MM.1S (cell line): ENCODE measurements around the gene ANO10.

Experiments
- DNase-seq: peaks from one replicate; pipeline ENCODE4 v3.0.0-alpha.2; 2015
- H2AFZ ChIP-seq: fragments of 300-600 bp; sonication (generic); 2 replicates; pipeline ENCODE4 v1.6.0; 2016; ENCODE audit warnings: antibody characterized with exemption, low read length
- H3F3A ChIP-seq: fragments of 300-600 bp; sonication (generic); 2 replicates; pipeline ENCODE4 v1.6.1; 2016; ENCODE audit warnings: mild to moderate bottlenecking, antibody characterized with exemption, low read length, moderate library complexity, mixed read lengths; ENCODE audit not compliant: insufficient read depth
- H3K27ac ChIP-seq: fragments of 300-600 bp; sonication (generic); 2 replicates; pipeline ENCODE4 v1.5.1; 2016; ENCODE audit warnings: mild to moderate bottlenecking, low read length
- H3K27me3 ChIP-seq: fragments of 300-600 bp; sonication (generic); replicated peaks from 2 replicates; pipeline ENCODE4 v1.6.0; 2016; ENCODE audit warnings: low read length; ENCODE audit not compliant: insufficient read depth
- H3K36me3 ChIP-seq: fragments of 300-600 bp; sonication (generic); replicated peaks from 2 replicates; pipeline ENCODE4 v1.6.1; 2016; ENCODE audit warnings: mild to moderate bottlenecking, low read length, mixed read lengths; ENCODE audit not compliant: insufficient read depth
- H3K4me1 ChIP-seq: fragments of 300-600 bp; sonication (generic); 2 replicates; pipeline ENCODE4 v1.6.1; 2016; ENCODE audit warnings: low read length, mixed read lengths
- H3K4me2 ChIP-seq: fragments of 300-600 bp; sonication (generic); 2 replicates; pipeline ENCODE4 v1.6.0; 2016; ENCODE audit warnings: low read depth, low read length
- H3K4me3 ChIP-seq: fragments of 300-600 bp; sonication (generic); 2 replicates; pipeline ENCODE4 v1.5.1; 2016; ENCODE audit warnings: low read length, mixed read lengths
- H3K79me2 ChIP-seq: fragments of 300-600 bp; sonication (generic); 2 replicates; pipeline ENCODE4 v1.6.1; 2016; ENCODE audit warnings: mixed run types, low read length, mixed read lengths
- H3K9ac ChIP-seq: fragments of 300-600 bp; sonication (generic); 2 replicates; pipeline ENCODE4 v1.6.1; 2016; ENCODE audit warnings: low read length, mixed read lengths
- H3K9me2 ChIP-seq: fragments of 300-600 bp; sonication (generic); replicated peaks from 2 replicates; pipeline ENCODE4 v1.6.1; 2016; ENCODE audit warnings: mild to moderate bottlenecking, low read length, mixed read lengths; ENCODE audit not compliant: insufficient read depth
- H3K9me3 ChIP-seq: fragments of 300-600 bp; sonication (generic); replicated peaks from 2 replicates; pipeline ENCODE4 v1.6.1; 2016; ENCODE audit warnings: mild to moderate bottlenecking, low read length, mixed read lengths; ENCODE audit not compliant: insufficient read depth
- H4K20me1 ChIP-seq: fragments of 300-600 bp; sonication (generic); 2 replicates; pipeline ENCODE4 v1.6.1; 2016; ENCODE audit warnings: mild to moderate bottlenecking, low read length, moderate library complexity, mixed read lengths; ENCODE audit not compliant: insufficient read depth
- EZH2 ChIP-seq: fragments of 300-600 bp; sonication (generic); optimal IDR thresholded peaks from 2 replicates; pipeline ENCODE3; 2017; ENCODE audit warnings: low read depth, mild to moderate bottlenecking, antibody characterized with exemption, low read length, mixed read lengths
- EZH2phosphoT487 ChIP-seq: fragments of 300-600 bp; sonication (generic); IDR thresholded peaks from 2 replicates; pipeline ENCODE4 v1.6.1; 2018; ENCODE audit warnings: antibody characterized with exemption, low read length
- TF ChIP-seq, protein P1 (sequence below): fragments of 300-600 bp; sonication (generic); IDR thresholded peaks from 2 replicates; pipeline ENCODE4 v1.5.1; 2016; ENCODE audit warnings: antibody characterized with exemption, low read length, mixed read lengths

ANO10 gene

DNA sequence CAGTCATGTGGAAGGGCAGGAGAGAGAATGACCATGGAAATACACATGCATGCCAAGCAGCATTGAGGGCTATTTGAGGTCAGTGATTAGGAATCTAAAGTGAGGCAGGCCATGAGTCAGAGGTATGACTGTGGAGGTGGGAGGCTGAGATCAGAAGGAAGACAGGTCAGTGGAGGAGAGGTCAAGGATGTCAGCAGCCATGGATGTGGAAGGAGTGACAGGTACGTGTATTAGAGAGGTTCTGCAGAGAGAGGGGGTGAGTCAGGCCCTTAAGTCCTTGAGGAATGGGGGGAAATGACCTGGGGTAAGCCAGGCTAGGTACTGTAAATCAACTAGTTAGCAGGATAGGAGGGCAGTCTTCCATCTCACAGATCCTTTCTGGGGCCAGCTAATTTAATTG lies 166.6 kb downstream of the ANO10 start:
- no peaks in the 10 kb centered on the region for H3K79me2 ChIP-seq
- no peaks in the 10 kb centered on the region for H3K27me3 ChIP-seq
- no peaks in the 10 kb centered on the region for H3K36me3 ChIP-seq
- H3K4me3 ChIP-seq, result no peak overlapping the region
- H3F3A ChIP-seq, result no peaks in the 10 kb centered on the region
- DNase-seq, result no peak
- no peaks in the 10 kb centered on the region for H3K9me2 ChIP-seq
- no peaks in the 10 kb centered on the region for H4K20me1 ChIP-seq
- no peaks in the 10 kb centered on the region for H3K9me3 ChIP-seq
- no peak overlapping the region for H3K27ac ChIP-seq
- H2AFZ ChIP-seq, result no peak overlapping the region
- H3K4me2 ChIP-seq, result no peak overlapping the region
- H3K4me1 ChIP-seq, result no peaks in the 10 kb centered on the region
- TF ChIP-seq, protein P1, sequence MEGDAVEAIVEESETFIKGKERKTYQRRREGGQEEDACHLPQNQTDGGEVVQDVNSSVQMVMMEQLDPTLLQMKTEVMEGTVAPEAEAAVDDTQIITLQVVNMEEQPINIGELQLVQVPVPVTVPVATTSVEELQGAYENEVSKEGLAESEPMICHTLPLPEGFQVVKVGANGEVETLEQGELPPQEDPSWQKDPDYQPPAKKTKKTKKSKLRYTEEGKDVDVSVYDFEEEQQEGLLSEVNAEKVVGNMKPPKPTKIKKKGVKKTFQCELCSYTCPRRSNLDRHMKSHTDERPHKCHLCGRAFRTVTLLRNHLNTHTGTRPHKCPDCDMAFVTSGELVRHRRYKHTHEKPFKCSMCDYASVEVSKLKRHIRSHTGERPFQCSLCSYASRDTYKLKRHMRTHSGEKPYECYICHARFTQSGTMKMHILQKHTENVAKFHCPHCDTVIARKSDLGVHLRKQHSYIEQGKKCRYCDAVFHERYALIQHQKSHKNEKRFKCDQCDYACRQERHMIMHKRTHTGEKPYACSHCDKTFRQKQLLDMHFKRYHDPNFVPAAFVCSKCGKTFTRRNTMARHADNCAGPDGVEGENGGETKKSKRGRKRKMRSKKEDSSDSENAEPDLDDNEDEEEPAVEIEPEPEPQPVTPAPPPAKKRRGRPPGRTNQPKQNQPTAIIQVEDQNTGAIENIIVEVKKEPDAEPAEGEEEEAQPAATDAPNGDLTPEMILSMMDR, result no peak
- TF ChIP-seq EZH2phosphoT487, result no peak
- no peak for TF ChIP-seq EZH2
- H3K9ac ChIP-seq, result no peak overlapping the region

DNA sequence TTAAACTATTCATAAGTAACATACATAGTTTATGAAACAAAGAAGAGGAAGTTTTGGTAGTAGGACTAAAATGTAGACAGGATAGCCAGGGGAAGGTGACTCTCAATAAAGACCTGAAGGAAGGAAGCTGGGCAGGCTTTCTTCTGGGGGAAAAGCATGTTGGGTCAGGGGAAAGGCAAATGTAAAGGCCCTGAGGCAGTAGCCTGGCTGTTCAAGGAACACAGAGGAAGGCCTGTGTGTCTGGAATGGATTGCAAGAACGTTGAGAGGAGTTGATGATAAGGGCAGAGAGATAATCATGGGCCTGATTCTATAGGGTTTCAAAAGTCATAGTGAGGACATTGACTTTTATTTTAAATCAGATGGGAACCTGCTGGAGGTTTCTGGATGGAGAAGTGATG lies 167.8 kb downstream of the ANO10 start:
- no peaks in the 10 kb centered on the region for H3K9me2 ChIP-seq
- no peak for DNase-seq
- H3K4me3 ChIP-seq, result no peak overlapping the region
- H3K4me1 ChIP-seq, result no peaks in the 10 kb centered on the region
- H4K20me1 ChIP-seq, result no peaks in the 10 kb centered on the region
- no peak for TF ChIP-seq EZH2
- TF ChIP-seq, protein P1, result no peak
- no peak for TF ChIP-seq EZH2phosphoT487
- no peak overlapping the region for H3K9ac ChIP-seq
- H3K4me2 ChIP-seq, result no peak overlapping the region
- no peaks in the 10 kb centered on the region for H3K9me3 ChIP-seq
- H3K36me3 ChIP-seq, result no peaks in the 10 kb centered on the region
- no peak overlapping the region for H2AFZ ChIP-seq
- no peaks in the 10 kb centered on the region for H3K79me2 ChIP-seq
- H3K27me3 ChIP-seq, result no peaks in the 10 kb centered on the region
- no peak overlapping the region for H3K27ac ChIP-seq
- H3F3A ChIP-seq, result no peaks in the 10 kb centered on the region

DNA sequence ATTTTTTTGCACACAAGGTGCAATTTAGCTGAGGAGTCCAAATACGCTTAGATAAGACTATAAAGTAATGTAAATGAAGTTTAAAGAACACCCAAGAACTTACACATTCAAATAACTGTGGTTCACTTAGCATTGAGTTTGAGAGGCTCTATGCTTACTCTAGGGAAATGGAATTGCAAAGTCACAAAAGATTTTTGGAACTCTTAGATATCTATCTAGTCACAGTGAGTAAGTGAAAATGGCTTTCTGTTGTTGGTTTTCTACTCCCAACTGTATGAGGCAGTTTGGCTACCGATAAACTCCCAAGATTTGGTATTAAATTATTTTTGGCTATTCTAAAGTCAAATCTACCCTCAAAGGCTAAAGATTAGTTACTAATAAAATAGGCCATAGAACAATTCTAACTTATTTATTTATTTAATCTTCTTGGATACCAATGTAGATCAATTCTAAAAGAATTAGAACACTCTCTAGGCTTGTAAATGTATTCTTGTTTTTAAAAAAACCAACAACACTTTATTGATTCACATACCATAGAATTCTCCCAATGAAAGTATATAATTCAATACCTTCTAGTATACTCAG lies 170.0 kb downstream of the ANO10 start:
- TF ChIP-seq EZH2 (no peak), EZH2phosphoT487 (no peak)
- TF ChIP-seq, protein P1, result no peak

More for the DNA sequence above, 170.0 kb downstream of the ANO10 start:
- Histone ChIP-seq H3K4me3 (no peak overlapping the region), H2AFZ (no peak overlapping the region), H3K27ac (no peak overlapping the region), H3K9me3 (no peaks in the 10 kb centered on the region), H4K20me1 (no peaks in the 10 kb centered on the region), H3F3A (no peaks in the 10 kb centered on the region), H3K4me2 (no peak overlapping the region), H3K4me1 (no peaks in the 10 kb centered on the region), H3K79me2 (no peaks in the 10 kb centered on the region), H3K36me3 (no peaks in the 10 kb centered on the region), H3K9me2 (no peaks in the 10 kb centered on the region), H3K9ac (no peak overlapping the region), H3K27me3 (no peaks in the 10 kb centered on the region)
- DNase-seq, result no peak
